ENCODE results near the gene ALDH3B2. TPM values are rescaled to one million over a fixed set of nuclear protein-coding genes. Genes with fewer than 3 reads are reported as not detected.
"Not testable (repeated sequence)": the region's sequence is repeated elsewhere in the genome, so short reads cannot be mapped to it uniquely, and the experiment has no call there.

Gene ALDH3B2
- total RNA-seq, 1 donor from 2014 or later = not detected

DNA sequence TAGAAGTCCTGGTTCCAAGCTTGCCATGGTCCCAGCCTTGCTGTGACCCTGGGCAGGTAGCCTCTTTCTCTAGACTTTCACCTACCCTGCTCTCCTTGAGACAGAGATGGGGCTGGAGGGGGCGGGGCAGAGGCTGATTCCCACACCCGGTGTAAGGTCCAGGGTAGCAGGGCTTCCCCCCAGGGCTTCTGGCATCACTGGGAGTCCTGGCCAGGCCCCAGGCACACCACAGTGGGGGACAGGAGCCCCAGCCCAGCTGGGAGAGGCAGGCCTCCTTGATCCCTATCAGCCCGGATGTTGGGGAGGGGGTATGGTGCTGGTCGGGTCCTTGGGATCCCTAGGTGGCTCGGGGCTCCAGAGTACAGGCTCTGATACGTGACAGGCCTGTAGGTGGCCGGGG is 43.0 kb downstream of the ALDH3B2 start:
- no peak for DNase-seq (ENCODE audit: low read depth, low spot score)

DNA sequence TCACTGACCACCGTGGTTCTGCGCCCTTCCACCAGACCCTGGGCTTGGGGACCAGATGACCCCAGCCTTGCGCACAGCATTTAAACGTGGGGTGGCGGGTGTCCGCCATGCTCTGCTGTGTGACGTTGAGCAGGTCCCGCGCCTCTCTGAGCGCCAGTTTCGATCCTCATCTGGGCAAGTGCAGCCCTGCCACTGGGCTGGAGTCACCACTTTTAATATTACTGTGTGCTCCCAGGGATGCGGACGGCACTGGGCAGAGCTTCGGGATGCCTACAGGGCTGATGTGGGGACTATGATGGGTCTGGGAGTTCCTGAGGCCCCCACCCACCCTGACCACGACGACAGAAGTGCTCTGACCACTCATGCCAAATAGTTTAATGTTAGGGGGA is 43.5 kb downstream of the ALDH3B2 start:
- DNase-seq (ENCODE audit: low read depth, low spot score) = no peak

DNA sequence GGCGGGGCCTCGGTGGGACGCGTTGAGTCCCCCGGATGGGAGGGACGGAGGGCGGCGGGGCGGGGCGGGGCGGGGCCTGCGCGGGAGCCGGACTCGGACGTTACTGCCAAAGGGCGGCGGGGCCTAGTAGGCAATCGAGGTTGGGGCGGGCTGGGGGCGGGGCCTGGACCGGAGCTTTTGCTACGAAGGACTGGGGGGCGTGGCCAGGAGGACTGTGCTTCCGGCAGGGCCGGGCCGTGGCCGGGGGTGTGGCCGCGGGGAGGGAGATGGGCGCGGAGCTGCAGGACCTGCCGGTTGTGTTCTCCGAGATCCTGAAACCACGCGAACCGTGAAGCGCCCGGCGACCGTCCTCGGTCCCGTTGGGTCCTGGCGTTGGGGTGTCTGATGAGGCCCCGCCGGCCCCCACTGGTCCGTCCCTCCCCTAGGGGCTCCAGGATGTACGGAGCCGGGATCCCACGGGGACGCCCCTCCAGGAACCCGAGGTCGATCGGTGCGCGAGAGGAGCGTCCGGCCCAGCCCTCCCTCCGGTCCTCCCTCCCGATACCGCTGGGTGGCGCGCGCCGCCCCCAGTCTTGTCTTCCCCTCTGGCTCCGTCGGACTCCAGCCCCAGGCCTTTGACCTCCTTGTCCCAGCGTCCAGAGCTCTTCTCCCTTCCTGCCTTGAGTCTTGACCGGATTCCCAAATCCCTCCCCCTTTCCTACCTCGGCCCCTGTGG is 44.0 kb downstream of the ALDH3B2 start:
- peak; percentile 88 for DNase-seq (ENCODE audit: low read depth, low spot score)

DNA sequence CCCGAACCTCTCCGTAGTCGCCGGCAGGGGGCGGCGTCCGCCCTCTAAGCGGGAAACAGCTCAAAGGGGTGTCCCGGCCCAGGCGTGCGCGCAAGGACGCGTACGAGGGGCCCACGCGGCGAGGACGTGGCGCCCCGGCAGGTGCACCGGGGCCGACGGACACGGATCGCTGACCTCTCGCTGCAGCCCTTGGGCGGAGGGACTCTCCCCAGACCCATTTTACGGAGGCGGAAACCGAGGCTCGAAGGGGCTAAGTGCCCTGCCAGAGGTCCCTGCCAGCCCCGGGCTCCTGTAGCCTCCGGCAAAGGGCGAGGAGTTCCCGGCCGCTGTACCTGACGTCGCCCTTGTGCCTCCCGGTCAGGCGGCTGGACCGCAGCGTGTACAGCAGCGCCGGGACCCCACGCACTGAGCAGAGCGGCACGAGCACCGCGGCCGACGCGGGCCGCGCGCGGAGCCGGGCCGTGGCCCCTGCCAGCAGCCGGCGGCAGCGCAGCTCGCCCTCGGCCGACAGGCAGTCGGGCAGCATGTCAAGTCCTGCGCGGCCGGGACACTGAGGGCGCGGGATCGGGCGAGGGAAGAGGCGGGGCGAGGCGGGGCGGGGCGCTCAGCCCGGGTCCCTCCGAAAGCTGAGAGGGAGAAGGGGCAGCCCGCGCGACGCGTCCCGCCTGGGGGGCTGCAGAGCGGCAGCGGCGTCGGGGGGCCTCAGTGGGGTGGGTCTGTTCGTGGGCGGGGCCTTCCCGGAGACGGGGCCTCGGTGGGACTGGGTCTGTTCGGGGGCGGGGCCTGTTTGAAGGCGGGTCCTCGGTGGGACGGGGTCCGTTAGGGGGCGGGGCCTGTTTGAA is 44.8 kb downstream of the ALDH3B2 start, which contains the start of gene NUDT8:
Gene NUDT8 (minus strand): TSS at position 552 of the 842 bp plus-strand sequence. CDS start 26 bp downstream, at position 526.
- peak; percentile 36 for DNase-seq (ENCODE audit: low read depth, low spot score)

DNA sequence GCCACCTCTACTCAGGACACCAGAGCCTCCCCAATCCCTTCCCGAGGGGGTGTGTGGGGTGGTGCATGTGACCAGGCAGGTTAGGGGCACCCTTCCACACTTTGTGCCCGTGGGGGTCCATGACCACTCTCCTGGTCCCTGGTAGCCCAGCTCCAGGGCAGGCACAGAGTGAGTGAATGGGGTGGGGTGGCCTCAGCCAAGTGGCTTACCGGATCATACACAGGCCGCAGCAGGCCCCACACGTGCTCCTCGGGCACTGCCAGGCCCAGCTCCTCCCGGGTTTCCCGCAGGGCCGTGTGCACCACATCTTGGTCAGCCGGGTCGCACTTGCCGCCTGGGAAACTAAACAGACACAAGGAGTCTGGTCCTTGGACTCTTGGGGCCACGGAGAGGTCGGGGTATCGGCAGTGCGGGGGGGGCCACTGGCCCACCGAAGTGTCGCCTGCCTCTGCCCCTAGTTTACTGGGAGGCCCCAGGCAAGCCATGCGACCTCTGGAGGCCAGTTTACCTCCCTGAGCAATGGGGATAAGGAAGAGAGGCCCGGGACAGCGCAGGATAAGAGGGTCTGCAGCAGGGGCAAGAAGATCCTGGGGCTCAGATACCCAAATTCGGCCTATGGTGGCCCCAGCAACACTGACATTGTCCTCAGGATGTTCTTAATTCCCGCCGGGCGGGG is 45.6 kb downstream of the ALDH3B2 start:
- DNase-seq (ENCODE audit: low read depth, low spot score) = no peak

DNA sequence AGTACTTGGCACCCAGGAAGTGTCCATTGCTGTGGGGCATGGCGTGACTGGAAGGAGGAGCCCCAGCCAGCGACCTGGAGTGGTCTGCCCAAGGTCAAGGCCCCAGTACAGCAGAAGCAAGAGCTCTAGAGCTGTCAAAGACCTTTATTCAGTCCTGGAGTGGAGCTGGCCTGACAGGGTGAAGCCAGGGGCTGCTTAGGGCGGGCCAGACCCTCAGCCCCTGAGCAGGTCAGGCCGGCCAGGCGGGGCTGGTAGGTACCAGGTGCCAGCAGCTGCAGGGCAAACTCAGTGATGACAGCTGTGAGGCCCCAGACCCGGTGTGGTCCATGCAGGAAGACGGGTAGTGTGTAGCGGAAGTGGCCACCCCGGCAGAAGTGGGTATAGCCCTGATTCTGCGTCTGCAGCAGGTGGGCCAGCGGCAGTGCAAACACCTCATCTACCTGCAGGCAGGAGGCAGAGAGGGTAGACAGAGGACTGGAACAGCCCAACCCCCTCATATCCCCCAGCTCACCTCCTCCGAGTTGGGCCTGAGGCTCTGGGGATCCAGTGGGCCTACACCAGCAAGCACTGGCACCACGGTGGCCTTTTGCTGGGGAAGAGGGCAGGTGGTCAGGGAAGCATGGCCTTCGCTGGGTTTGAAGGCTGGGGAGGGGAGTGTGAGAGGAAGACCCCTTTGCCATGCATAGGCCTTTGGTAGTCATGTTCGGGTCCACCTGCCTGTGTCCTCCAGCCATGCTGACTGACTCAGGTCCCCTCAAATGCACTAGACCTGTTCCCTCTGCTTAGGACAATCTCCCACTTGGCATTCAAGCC is 46.4 kb downstream of the ALDH3B2 start:
- no peak for DNase-seq (ENCODE audit: low read depth, low spot score)

DNA sequence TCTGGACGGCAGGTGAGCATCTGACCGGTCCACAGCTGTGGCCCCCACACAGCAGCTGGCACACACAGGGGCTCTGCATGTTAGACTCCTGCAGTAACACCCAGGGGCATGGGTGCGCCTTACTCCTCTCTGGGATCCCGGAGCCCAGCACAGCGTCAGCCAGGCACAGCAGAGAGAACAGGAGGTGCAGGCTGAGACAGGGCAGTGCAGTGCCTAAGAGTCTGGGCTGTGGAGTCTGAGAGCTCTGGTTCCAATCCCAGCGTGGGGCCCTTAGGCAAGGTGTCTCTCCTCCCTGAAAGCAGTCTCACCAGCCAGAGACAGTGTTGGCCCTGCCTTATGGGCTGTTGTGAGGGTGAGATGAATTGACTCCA is 47.0 kb downstream of the ALDH3B2 start:
- no peak for DNase-seq (ENCODE audit: low read depth, low spot score)

DNA sequence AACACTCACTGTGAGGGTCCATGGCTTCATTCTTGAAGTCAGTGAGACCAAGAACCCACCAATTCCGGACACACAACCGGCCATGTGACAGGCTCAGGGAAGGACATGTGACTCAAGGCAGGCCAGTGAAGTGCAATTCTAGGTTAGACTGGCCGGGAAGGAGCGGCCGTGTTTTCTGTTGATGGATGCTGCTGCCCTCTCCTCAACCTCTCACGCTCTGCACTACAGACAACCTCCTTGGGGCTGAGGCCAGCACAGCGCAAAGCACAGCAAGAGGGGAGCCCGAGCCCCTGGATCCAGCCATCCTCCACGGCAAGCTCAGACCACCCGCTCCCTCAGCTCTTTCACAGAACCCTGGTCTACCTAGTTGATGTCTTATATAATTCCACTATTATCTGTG is 47.5 kb downstream of the ALDH3B2 start:
- DNase-seq (ENCODE audit: low read depth, low spot score) = no peak

DNA sequence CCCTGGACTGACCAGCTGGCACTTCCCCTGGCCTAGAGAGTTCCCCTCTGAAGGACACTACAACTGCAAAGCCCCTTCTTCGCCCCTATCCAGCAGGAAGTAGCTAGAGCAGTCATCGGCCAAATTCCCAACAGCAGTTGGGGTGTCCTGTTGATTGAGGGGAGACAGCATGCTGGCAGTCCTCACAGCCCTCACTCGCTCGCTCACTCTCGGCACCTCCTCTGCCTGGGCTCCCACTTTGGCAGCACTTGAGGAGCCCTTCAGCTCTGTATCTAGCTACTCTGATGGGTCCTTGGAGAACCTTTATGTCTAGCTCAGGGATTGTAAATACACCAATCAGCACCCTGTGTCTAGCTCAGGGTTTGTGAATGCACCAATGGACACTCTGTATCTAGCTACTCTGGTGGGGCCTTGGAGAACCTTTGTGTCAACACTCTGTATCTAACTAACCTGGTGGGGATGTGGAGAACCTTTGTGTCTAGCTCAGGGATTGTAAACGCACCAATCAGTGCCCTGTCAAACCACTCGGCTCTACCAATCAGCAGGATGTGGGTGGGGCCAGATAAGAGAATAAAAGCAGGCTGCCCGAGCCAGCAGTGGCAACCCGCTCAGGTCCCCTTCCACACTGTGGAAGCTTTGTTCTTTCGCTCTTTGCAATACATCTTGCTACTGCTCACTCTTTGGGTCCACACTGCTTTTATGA is 48.1 kb downstream of the ALDH3B2 start:
- not testable (repeated sequence) for DNase-seq (ENCODE audit: low read depth, low spot score)

DNA sequence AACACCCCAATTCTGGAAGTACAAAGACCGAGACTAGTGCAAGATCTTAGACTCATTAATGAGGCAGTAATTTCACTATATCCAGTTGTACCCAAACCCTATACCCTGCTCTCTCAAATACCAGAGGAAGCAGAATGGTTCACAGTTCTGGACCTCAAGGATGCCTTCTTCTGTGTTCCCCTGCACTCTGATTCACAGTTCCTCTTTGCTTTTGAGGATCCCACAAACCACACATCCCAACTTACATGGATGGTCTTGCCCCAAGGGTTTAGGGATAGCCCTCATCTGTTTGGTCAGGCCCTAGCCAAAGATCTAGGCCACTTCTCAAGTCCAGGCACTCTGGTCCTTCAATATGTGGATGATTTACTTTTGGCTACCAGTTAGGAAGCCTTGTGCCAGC is 50.6 kb downstream of the ALDH3B2 start:
- not testable (repeated sequence) for DNase-seq (ENCODE audit: low read depth, low spot score)

DNA sequence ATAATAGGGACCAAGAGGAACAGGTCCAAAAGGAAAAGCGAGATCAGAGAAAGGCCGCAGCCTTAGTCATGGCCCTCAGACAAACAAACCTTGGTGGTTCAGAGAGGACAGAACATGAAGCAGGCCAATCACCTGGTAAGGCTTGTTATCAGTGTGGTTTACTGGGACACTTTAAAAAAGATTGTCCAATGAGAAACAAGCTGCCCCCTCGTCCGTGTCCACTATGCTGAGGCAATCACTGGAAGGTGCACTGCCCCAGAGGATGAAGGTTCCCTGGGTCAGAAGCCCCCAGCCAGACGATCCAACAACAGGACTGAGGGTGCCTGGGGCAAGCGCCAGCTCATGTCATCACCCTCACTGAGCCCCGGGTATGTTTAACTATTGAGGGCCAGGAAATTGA is 51.5 kb downstream of the ALDH3B2 start:
- not testable (repeated sequence) for DNase-seq (ENCODE audit: low read depth, low spot score)

DNA sequence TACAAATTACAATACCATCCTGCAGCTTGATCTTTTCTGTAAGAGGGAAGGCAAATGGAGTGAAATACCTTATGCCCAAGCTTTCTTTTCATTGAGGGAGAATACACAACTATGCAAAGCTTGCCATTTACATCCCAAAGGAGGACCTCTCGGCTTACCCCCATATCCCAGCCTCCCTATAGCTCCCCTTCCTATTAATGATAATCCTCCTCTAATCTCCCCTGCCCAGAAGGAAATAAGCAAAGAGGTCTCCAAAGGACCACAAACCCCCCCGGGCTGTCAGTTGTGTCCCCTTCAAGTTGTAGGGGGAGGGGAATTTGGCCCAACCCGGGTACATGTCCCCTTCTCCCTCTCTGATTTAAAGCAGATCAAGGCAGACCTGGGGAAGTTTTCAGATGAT is 52.5 kb downstream of the ALDH3B2 start:
- not testable (repeated sequence) for DNase-seq (ENCODE audit: low read depth, low spot score)

DNA sequence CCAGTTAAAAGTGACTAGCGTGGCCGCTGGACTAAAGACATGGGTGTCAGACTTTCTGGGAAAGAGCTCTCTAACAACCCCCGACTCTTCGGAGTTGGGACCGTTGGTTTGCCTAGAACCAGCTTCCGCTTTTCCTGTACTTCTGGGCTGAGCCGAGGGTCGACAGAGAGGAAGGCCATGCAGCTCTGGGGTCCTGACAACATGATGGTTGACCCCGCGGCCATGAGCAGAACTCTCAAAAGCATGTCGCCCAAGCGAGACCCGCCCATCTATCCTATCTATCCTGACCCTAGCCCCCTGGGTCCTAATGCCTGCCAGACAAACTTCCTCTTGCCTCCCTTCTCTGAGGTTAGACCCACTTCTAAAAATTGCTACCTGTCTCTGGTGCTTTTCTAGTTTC is 53.8 kb downstream of the ALDH3B2 start:
- not testable (repeated sequence) for DNase-seq (ENCODE audit: low read depth, low spot score)

DNA sequence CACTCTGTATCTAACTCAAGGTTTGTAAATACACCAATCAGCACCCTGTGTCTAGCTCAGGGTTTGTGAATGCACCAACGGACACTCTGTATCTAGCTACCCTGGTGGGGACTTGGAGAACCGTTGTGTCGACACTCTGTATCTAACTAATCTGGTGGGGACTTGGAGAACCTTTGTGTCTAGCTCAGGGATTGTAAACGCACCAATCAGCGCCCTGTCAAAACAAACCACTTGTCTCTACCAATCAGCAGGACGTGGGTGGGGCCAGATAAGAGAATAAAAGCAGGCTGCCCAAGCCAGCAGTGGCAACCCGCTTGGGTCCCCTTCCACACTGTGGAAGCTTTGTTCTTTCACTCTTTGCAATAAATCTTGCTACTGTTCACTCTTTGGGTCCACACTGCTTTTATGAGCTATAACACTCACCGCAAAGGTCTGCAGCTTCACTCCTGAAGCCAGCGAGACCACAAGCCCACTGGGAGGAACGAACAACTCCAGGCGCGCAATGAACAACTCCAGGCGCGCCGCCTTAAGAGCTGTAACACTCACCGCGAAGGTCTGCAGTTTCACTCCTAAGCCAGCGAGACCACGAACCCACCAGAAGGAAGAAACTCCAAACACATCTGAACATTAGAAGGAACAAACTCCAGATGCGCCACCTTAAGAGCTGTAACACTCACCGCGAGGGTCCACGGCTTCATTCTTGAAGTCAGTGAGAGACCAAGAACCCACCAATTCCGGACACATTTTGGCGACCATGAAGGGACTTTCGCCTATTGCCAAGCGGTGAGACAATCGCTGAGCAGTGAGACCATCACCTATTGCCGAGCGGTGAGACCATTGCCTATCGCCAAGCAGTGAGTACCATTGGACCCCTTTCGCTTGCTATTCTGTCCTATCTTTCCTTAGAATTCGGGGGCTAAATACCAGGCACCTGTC is 54.5 kb downstream of the ALDH3B2 start:
- not testable (repeated sequence) for DNase-seq (ENCODE audit: low read depth, low spot score)

DNA sequence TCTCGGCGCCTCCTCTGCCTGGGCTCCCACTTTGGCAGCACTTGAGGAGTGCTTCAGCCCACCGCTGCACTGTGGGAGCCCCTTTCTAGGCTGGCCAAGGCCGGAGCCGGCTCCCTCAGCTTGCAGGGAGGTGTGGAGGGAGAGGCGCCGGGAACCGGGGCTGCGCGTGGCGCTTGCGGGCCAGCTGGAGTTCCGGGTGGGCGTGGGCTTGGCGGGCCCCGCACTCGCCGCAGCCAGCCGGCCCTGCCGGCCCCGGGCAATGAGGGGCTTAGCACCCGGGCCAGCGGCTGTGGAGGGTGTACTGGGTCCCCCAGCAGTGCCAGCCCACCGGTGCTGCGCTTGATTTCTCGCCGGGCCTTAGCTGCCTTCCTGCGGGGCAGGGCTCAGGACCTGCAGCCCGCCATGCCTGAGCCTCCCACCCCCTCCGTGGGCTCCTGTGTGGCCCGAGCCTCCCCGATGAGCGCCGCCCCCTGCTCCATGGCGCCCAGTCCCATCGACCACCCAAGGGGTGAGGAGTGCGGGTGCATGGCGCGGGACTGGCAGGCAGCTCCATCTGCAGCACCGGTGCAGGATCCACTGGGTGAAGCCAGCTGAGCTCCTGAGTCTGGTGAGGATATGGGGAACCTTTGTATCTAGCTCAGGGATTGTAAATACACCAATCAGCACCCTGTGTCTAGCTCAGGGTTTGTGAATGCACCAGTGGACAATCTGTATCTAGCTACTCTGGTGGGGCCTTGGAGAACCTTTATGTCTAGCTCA is 55.3 kb downstream of the ALDH3B2 start:
- not testable (repeated sequence) for DNase-seq (ENCODE audit: low read depth, low spot score)

DNA sequence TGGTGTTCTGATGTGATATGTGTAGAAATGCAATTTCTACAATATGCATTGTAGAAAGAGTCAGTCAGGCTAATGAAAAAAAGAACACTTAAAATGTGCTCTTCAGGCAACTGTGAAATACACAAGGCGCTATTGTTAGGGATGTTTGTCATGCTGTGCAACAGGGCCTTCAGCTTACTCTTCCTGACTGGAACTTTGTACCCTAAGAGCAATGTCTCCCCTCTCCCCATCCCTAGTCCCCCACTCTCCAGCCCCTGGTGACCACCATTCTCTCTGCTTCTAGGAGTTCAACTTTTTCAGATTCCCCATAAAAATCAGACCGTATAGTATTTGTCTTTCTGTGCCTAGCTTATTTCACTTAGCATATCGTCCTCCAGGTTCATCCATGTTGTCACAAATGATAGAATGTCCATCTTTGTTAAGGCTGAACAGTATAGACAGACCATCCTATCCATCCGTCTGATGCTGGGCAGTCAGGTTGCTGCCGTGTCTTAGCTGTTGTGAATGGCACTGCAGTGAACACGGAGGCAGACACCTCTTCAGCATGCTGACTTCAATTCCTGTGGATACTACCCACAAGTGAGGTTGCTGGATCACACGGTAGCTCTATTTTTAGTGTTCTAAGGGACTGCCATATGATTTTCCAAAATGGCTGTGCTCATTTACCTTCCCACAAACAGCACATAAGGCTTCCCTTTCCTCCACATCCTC is 57.0 kb downstream of the ALDH3B2 start:
- DNase-seq (ENCODE audit: low read depth, low spot score) = no peak

DNA sequence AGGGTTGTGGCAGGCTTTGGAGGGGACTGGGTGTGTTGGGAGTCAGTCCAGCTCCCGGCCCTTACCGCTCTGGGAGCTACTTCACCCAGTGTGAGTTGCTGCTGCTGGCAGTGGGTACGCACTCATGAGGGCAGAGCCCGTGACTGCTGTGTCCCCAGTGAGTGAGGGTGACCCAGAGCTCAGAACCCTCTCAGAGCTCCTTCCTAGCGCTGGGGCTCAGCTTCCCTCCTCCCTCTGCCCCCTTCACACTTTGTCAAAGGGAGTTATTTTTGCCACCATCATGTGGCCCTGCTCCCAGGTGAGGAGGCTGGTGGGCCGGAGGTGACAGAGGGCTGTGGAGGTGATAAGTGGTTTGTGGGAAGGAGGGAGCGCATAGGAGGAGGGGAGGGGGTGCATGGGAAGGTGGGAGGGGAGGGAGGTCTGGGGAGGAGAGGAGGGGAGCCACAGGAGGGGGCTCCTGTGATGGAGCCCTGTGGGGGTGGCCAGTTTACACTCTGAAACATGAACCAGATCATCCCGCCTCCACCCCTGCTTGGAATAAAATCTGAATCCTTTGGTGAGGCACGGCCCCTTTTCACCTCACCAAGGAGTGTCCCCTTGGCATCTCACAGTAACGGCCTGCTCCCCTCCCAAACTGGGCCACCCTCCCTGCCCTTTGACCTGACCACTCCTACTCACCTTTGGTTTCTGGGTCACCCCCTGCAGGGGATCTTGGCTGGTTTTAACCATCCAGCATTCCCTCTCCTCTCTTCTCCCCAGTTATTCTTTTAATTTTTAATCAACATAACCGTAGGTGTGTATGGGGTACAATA is 57.8 kb downstream of the ALDH3B2 start:
- no peak for DNase-seq (ENCODE audit: low read depth, low spot score)

Measured in pulmonary artery endothelial cell (primary cell).